Measurements from ENCODE around the gene DOCK4.

DNA sequence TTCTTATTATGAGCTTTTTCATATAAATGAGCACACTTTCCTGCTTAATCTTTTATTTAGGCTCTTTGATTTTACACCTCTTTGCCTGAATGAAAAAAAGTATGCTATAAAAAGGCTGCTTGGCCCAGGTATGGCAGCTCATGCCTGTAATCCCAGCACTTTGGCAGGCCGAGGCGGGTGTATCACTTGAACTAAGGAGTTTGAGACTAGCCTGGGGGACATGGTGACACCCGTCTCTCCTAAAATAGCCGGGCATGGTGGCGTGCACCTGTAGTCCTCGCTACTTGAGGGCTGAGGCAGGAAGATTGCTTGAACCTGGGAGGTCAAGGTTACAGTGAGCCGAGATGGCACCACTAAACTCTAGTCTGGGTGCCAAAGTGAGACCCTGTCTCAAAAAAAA lies 72.9 kb downstream of the DOCK4 start:
- TF ChIP-seq POLR2AphosphoS5 (IDR thresholded peaks at IDR 0.05; ENCODE audit: low read length): no peak
- TF ChIP-seq, protein P1, sequence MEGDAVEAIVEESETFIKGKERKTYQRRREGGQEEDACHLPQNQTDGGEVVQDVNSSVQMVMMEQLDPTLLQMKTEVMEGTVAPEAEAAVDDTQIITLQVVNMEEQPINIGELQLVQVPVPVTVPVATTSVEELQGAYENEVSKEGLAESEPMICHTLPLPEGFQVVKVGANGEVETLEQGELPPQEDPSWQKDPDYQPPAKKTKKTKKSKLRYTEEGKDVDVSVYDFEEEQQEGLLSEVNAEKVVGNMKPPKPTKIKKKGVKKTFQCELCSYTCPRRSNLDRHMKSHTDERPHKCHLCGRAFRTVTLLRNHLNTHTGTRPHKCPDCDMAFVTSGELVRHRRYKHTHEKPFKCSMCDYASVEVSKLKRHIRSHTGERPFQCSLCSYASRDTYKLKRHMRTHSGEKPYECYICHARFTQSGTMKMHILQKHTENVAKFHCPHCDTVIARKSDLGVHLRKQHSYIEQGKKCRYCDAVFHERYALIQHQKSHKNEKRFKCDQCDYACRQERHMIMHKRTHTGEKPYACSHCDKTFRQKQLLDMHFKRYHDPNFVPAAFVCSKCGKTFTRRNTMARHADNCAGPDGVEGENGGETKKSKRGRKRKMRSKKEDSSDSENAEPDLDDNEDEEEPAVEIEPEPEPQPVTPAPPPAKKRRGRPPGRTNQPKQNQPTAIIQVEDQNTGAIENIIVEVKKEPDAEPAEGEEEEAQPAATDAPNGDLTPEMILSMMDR (IDR thresholded peaks at IDR 0.05 in 2 of 3, conservative IDR thresholded peaks at IDR 0.05 in 1 of 3; ENCODE audit: control insufficient read depth in 2 of 3, extremely low read depth in 1 of 3, insufficient read depth in 1 of 3, low read depth in 3 of 3, low read length in 3 of 3): no peak
- TF ChIP-seq ZNF274 (IDR thresholded peaks at IDR 0.05; ENCODE audit: insufficient read depth, insufficient read length): no peak
- no peak for TF ChIP-seq POLR2A (IDR thresholded peaks at IDR 0.05; ENCODE audit: low read depth, low read length)
- no peak for TF ChIP-seq EZH2 (IDR thresholded peaks at IDR 0.05; ENCODE audit: borderline replicate concordance, control insufficient read depth, low read depth, low read length)
- no peak for TF ChIP-seq SP1 (IDR thresholded peaks at IDR 0.05; ENCODE audit: low read depth, low read length)
- TF ChIP-seq, protein P2, sequence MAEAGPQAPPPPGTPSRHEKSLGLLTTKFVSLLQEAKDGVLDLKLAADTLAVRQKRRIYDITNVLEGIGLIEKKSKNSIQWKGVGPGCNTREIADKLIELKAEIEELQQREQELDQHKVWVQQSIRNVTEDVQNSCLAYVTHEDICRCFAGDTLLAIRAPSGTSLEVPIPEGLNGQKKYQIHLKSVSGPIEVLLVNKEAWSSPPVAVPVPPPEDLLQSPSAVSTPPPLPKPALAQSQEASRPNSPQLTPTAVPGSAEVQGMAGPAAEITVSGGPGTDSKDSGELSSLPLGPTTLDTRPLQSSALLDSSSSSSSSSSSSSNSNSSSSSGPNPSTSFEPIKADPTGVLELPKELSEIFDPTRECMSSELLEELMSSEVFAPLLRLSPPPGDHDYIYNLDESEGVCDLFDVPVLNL (IDR thresholded peaks at IDR 0.05; ENCODE audit: low read depth, low read length): no peak
- no peak for TF ChIP-seq EP300 (IDR thresholded peaks at IDR 0.05; ENCODE audit: borderline replicate concordance in 1 of 2, control insufficient read depth in 1 of 2, low read depth in 2 of 2, low read length in 2 of 2)
- TF ChIP-seq MTA3 (IDR thresholded peaks at IDR 0.05; ENCODE audit: borderline replicate concordance, low read length): no peak
- TF ChIP-seq, protein P3, sequence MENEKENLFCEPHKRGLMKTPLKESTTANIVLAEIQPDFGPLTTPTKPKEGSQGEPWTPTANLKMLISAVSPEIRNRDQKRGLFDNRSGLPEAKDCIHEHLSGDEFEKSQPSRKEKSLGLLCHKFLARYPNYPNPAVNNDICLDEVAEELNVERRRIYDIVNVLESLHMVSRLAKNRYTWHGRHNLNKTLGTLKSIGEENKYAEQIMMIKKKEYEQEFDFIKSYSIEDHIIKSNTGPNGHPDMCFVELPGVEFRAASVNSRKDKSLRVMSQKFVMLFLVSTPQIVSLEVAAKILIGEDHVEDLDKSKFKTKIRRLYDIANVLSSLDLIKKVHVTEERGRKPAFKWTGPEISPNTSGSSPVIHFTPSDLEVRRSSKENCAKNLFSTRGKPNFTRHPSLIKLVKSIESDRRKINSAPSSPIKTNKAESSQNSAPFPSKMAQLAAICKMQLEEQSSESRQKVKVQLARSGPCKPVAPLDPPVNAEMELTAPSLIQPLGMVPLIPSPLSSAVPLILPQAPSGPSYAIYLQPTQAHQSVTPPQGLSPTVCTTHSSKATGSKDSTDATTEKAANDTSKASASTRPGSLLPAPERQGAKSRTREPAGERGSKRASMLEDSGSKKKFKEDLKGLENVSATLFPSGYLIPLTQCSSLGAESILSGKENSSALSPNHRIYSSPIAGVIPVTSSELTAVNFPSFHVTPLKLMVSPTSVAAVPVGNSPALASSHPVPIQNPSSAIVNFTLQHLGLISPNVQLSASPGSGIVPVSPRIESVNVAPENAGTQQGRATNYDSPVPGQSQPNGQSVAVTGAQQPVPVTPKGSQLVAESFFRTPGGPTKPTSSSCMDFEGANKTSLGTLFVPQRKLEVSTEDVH (IDR thresholded peaks at IDR 0.05; ENCODE audit: low read depth, partially characterized antibody): no peak
- TF ChIP-seq SPI1 (IDR thresholded peaks at IDR 0.05; ENCODE audit: borderline replicate concordance, insufficient read depth, low read depth, low read length): no peak
- TF ChIP-seq NFXL1 (IDR thresholded peaks at IDR 0.05; ENCODE audit: borderline replicate concordance): no peak
- TF ChIP-seq CHD1 (IDR thresholded peaks at IDR 0.05; ENCODE audit: low read depth, low read length): no peak
- TF ChIP-seq JUND (IDR thresholded peaks at IDR 0.05; ENCODE audit: low read depth, low read length): no peak
